CD1c-positive myeloid dendritic cell (primary cell): ENCODE data around the gene PTPRN2.
"Not testable (repeated sequence)": the region's sequence is repeated elsewhere in the genome, so short reads cannot be mapped to it uniquely, and the experiment has no call there.

Source experiments
- DNase-seq: peaks from one replicate; pipeline ENCODE4 v3.0.0-alpha.2; 2016; ENCODE audit errors: extremely low spot score

Gene PTPRN2

DNA sequence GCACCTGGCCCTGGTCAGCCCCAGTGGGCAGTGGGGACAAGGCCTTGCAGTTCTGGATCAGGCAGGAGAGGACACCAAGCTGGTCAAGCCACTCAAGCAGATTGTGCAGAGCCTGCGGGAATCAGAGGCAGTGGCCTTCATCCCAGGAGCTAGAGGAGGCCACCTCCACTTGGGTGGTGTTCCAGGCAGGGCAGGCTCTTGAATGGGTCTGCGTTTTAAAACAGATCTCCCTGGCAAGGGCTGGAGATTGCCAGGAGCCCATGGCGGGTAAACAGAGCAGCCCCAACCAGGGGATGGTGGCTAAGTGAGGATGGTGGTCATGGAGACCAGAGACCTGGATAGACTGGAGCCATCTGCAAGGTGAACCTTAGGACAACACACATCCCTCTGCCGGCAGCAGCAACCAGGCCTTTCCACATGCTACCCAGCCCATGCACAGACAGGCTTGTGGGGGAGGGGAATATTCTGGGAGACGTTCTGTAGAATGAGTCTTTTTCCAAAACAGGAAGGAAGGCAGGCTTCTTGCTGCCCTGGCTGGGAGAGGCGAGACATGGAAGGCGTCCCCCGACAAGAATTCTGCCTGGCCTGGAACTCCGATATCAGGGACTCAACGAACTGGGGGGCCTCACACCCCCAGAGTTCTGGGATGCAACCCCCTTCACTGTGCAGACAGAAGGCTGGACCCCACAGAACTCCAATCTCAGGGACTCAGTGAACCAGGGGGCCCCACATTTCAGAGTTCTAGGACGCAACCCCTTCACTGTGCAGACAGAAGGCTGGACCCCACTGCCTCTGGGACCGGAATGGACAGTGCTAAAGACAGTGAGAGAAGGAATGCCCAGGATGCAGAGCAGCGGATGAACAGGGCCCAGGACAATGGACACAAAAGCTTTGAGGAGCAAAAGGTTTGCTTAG is 264.8 kb downstream of the PTPRN2 start:
- DNase-seq: no peak

DNA sequence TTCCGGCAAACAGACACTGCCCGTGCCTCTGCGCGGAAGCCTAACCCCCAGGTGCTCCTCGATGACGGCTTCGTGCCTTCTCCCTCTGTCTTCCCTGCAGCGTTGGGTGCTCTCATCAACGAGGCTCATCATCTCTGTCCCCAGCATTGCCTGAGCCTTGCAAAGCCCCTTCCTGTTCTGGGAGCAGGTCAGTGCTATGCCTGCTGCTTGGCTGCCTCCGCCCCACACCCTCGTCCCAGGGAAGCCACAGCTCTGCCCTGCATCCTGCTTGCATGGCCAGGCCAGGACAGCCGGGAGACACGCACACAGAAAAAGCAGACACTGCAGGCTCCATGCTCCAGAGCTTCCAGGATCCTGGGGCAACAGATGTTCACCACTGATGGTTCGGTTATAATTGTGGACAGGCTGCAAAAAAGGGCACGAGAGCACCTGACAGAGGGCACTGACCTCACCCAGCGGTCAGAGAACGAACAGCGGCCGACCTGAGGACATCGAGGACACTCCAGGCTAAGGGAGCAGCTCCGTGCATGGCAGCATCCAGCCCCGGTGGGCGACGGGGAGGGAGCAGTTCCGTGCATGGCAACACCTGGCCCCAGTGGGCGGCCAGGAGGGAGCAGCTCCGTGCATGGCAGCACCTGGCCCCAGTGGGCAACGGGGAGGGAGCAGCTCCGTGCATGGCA is 265.5 kb downstream of the PTPRN2 start:
- DNase-seq: no peak

DNA sequence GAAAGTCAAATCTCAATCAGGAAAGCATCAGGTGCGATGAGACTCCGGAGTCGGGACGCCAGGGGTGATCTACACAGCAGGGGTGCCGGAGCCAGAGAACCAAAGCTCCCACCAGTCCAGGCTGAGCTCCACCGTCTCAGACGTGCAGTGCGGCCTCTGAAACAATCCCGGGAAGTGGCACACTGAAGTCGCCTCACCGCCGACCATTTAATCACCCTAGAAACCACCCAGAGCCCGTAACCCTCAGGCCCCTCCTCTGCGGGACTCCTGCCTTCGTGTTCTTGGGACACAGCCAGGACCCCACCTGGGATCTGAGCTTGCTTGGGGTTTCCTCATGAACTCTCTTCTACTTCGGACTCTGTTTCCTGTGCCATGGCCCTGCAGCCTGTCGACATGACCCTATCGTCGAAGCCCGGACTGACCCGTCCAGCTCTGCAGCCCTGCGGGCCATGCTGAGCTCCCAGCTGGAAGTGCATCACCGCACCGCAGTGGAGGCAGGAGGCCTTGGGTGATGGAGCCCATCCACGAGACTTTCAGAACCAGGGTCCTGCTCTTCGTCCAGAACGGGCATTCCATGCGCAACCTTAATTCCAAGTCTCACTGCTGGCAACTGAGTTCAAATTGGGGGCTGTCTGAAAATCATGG is 266.4 kb downstream of the PTPRN2 start:
- no peak for DNase-seq

DNA sequence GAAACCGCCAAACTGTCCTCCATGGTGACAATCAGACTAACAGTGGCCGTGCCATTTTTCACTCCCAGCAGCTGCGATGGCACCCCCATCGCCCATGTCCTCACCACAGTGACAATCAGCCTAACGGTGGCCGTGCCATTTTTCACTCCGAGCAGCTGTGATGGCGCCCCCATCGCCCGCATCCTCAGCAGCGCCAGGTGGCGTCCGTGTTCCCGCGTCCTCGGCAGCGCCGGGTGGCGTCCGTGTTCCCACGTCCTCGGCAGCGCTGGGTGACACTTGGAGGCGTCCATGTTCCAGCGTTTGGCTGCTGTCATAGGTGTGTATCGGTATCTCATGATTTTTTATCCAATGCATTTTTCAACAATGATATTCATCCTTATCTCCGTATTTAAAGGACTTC is 267.3 kb downstream of the PTPRN2 start:
- DNase-seq: no peak

DNA sequence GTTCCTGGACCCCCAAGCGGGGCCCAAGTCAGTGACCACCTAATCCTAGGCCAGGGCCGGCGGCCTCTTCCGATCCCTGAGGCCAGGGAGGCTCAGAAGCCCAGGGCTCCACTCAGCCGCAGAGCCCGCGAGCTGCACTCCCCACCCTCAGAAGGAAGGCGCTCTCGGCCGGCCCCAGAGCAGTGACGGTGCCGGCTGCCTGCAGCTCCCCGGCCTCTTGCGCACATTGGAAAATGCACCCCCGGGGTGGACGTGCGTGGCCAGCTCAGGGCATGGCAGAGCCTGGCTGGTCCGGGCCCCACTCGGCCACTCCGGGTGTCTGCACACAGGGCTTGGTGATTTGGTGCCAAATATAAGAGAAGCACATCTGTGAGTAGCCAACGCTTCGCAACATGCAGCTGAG is 269.1 kb downstream of the PTPRN2 start:
- no peak for DNase-seq

DNA sequence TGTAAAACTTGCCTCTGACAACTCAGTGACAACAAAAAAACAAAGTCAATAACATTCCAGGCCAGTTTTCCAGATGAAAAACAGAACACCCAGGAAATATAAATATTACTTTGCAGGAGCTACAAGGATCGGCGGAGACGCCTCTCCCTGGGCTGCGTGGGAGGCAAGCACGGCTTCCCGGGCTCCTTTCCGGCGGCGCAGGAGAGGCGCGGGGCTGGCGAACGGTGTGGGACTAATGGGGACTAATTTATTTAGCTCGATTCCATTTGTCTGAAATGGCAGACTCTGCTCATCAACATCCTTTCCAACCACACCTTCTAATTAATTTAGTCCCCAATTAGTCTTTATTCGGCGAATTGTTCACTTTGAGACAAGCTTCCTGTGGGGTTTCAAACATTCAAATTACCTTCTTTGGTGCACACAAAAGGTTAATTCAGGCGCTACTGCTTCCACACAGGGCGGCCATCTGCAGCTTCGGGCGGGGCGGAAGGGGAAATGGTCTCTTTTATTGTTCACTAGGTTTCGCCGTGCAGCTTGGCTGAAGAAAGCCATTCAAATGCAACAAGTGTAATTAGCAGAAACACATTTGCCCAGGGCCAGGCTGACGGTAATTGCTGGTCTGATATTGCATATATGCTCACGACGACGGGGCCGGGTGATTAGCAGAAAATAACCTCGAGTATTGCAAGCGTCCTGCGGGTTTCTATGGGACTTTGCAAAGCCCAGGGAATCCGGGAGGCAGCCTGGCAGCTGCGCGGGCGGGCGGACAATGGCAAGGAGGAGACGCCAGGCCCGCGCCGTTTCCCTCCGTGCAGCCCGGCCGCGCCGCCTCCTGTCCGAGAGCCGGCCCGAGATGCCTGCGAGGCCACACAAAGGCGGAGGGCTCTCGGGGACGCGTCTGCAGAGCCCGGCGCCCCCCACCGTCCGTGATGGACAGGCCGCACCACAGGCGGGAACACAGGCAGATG is 270.1 kb downstream of the PTPRN2 start:
- DNase-seq: no peak

DNA sequence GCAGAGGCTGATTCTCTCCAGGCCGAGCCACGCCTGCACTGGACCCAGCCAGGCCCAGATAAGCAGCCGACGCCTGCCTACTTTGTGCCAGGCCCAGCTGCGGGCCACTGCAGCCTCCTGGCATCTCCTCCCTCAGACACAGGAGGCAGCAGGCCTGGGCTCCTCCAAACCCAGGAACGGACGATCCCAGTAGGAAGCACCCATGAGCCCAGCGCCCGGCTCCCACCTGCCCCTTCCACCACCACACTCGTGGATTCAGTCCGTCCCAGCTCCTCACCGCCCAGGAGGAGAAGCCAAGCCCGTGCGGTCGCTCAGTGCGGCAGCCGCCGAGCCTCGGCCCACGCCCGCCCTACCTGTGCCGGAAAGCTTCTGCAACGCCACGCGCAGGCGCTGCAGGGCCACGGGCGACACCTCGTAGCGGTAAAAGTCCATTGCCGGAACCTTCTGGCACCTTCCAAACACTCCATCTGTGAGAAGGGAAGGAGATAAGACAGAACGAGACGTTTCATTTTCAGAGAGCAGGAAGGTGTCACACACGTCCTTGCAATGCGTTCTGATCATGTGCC is 271.1 kb downstream of the PTPRN2 start:
- no peak for DNase-seq

DNA sequence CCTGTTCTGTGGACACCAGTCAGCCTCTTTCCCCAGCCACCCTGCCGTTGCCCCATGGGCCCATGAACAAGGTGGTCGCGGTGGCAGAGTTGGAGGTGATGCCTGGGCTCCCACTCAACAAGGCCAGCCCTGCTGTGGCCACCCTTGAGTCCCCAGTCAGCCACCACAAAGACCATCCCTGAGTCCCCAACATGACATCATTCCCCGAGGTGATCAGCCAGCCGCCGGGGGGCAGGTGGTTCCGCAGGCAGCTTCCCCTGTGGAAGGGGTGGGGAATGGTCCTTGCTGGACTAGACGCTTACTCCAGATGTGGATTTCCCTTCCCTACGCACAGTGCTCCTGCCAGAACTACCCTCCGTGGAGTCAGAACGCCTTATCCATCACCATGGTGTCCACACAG is 271.7 kb downstream of the PTPRN2 start:
- no peak for DNase-seq

DNA sequence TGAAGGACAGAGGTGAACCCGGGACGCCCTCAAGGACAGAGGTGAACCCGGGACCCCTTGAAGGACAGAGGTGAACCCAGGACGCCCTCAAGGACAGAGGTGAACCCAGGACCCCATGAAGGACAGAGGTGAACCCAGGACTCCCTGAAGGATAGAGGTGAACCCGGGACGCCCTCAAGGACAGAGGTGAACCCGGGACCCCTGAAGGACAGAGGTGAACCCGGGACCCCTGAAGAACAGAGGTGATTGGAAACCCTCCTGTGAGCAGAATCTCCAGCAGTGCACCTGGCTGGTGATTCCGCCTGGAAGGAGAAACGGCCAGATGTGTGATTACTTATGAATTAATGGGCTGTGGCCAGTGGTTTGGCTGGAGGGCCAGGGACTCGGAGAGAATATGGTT is 272.3 kb downstream of the PTPRN2 start:
- no peak for DNase-seq

DNA sequence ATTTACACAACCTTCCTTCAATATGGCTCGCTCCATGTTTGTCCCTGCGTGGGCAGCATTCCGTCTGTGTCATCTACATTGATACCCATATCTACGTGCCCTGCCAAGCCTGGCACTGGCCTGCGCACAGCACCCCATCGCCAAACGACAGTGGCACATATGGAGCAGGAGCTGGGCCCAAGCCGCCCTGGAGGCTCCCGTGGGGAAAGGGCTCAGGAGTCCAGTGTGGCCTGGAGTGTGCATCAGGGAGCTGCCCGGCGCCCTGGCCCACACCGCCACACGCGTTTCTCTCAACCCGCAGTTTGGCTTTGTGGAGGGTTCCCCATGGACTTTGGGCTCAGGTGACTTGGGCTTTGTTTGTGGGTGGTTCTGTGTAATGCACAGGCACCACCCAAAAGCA is 273.2 kb downstream of the PTPRN2 start:
- no peak for DNase-seq

DNA sequence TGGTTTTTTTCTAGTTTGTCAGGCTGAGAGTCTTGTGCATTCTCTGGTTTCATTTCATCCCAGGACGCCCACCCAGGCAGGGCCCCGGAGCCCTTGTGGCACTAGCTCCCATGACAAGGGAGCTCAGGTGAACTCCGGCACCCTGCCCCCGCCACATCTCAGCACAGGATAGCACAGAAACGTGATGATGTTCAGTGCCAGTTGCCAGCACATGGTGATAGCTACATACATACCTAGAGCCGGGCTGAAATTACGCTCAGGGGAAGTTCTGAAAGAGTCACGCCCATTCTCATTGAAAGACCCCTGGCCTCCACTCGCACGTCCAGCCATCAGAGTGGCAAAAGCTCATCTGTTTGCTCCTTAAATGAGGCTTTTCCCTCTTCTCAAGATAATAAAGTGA is 273.7 kb downstream of the PTPRN2 start:
- no peak for DNase-seq

DNA sequence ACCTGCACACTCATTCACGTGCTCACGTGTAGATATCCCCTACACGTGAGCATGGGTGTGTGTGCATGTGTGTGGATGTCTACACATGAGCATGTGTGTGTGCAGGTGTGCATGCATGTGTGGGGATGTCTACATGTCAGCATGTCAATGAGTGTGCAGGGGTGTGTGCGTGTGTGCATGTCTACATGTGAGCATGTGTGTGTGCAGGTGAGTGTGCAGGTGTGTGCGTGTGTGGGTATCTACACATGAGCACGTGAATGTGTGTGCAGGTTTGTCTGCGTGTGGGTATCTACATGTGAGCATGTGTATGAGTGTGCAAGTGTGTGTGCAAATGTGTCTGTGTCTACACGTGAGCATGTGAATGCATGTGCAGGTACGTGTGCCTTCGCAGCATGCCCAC is 274.8 kb downstream of the PTPRN2 start:
- DNase-seq: no peak

DNA sequence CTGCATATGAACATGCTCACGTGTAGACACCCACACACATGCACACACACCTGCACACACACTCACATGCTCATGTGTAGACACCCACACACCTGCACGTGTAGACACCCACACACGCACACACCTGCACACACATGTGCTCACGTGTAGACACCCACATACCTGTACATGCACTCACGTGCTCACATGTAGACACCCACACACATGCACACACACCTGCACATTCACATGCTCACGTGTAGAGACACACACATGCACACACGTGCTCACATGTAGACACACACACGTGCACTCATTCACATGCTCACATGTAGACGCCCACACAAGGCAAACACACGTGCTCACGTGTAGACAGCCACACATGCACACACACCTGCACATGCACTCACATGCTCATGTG is 275.8 kb downstream of the PTPRN2 start:
- DNase-seq: no peak

DNA sequence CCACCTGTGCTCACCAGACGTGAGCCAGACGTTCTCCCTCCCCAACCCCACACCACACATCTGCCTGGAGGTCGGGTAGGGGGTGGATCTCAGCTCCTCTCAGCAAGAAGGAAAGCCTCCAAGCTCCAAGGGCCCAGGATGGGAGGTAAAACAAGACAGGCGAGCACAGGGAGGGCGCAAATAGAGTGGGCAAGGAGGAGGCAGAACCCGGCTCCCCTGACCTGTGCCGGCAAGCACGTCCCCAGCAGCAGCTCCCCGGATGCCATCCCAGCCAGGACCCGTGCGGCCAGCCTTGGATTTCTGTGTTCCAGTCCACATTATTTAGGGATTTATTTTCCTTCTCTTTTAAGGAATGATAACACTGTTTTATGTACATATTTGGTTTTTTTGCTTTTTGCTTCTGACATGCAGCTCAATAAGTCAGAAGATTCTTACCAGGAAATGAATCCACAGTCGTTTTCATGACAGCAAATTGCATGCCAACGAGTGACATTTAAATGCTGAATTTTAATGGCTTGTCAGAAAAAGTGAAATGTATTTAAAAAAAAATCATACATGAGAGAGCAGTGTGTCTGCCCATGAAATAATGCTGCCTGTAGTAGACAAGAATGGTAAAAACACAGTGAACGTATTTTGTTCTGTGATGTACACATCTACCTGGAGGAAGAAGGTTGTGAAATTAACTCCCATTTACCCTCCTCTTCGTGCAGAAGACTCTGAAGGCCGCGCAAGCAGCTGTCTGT is 276.5 kb downstream of the PTPRN2 start:
- no peak for DNase-seq

DNA sequence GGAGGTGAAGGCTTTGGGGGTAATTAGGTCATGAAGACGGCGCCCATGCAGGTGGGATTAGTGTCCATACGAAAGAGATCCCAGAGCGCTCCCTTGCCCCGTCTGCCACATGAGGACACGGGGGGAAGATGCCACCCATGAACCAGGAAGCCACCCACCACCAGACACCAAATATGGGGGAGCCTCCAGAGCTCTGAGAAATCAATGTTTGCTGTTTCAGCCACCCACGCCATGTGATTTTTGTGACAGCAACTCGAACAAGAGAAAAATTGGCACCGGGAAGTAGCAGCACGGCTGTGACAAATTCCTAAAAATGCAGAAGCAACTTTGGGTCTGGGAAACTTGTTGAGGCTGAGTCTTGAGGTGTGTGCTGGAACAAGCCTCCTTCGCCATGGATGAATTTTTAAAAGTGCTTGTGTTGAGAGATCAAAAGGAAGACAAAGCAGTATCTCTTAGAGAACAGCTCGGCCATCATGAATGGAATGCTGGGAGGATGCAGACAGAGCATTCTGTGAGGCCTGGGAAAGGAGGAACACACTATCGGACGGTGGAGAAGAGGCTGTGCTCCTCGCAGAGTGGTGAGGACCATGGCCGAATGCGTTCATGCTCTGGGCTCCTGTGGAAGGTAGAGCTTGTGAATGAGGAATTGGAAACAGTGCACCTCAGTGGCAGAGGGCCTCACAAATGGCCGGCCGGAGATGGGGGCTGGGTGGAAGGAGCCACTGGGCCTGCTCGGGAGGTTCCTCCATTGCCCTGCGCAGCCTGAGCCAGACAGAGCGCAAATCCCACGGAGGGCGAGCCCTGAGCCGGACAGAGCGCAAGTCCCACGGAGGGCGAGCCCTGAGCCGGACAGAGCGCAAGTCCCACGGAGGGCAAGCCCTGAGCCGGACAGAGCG is 277.5 kb downstream of the PTPRN2 start:
- no peak for DNase-seq

DNA sequence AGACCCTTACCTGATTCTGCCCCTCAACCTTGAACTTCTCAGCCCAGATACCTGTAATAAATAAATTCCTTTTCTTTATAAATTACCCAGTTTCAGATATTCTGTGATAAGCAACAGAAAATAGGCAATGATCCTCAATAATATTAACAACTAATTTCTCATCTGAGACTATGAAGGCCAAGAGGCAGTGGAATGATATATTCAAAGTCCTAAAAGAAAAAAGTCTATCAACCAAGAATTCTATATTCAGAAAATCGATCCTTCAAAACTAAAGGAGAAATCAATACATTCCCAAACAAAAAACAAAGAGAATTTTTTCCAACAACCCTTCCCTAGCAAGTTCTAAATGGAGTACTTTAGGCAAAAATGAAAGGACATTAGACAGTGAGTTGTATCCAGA is 279.6 kb downstream of the PTPRN2 start:
- no peak for DNase-seq

DNA sequence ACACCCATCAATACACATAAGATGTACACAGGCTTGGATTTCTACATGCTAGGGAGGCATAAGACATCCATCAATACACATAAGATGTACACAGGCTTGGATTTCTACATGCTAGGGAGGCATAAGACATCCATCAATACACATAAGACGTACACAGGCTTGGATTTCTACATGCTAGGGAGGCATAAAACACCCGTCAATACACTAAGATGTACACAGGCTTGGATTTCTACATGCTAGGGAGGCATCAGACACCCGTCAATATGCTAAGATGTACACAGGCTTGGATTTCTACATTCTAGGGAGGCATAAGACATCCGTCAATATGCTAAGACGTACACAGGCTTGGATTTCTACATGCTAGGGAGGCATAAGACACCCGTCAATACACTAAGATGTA is 283.6 kb downstream of the PTPRN2 start:
- DNase-seq: not testable (repeated sequence)

DNA sequence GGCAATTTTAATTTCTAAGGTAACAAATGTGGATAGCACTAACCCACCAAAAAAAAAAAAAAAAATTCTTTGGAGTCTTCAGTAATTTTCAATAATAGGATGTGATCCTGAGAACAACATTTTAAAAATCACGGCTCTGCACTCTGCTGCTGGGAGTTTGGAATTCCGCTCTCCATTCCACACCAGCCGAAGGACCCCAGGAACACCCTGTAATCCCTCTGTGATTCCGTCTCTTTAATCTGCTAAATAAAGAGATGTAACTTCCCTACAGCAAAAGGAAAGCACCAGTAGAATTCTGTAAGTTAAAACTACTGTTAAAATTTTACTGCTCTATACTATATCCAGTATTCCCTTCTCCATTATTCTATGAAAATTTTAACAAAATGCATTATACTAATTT is 284.5 kb downstream of the PTPRN2 start:
- no peak for DNase-seq

DNA sequence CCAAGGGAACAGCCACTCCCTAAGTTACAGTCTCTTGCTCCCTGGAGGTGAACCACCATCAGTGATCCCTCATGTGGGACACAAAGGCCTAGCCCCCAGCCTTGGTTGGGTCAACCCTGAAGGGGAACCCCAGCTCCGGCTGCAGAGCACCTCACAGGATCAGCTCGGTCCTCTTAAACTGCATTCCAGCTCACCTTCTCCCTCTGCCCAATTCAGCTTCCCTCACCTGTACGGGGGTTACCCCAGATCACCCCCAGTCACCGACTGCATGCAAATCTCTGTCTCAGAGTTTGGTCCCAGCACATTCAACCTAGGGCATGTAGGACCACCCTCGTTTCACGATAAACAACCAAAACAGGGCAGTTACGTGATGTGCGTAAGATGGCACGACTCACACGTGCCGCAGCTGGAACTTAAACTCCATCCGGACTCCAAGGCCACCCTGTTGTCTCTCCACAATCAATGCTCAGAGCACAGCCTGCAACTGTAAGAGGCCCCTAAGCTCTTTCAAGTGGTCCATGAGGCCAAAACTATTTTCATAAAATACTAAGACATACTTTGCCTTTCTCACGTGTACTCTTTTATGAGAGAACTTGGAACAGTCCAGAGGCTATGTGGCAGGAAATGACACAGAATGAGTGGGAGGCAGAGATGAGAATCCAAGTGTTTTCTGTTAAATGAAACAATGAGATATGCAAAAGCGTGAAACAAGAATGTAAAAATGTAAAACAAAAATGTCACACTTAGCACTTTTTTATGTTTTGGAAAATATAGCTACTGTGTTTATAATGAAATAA is 285.2 kb downstream of the PTPRN2 start:
- DNase-seq: no peak
